ENCODE results near the gene MCAM.
A peak's percentile ranks its signal among the peaks of the same experiment; 100 is the strongest.

Gene MCAM

DNA sequence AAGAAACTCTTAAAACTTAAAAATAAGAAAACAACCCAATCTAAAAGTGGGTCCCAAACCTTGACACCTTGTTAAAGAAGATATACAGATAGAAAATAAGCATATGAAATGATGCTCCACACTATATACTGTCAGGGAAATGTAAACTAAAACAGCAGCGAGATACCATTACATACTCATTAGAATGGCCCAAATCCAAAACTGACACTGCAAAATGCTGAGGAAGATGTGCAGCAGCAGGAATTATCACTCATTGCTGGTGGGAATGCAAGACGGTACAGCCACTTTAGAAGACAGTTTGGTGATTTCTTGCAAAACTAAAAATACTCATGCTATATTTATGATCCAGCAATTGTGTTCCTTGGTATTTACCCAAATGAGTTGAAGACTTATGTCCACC lies 12.4 kb upstream of the MCAM start:
- no peak for DNase-seq (ENCODE audit: low spot score)

DNA sequence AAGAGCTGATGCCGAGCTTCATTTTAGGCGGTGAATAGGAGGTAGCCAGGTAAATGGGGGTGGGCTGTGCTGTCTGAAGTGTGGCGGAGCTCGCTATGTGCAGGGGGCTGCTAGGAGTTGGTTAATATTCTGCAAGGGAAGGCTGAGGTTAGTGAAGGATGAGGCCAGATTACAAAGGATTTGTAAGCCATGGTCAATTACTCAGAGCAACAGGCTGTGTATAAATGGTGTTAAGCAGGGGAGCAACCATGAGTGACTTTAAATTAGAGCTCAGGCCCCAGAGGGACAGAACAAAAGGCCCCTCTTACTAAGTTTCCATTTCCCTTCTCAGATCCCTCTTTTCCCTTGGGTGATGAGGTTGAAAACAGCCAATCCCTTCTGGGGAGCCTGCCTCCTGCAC lies 7.3 kb upstream of the MCAM start:
- DNase-seq (ENCODE audit: low spot score): no peak

DNA sequence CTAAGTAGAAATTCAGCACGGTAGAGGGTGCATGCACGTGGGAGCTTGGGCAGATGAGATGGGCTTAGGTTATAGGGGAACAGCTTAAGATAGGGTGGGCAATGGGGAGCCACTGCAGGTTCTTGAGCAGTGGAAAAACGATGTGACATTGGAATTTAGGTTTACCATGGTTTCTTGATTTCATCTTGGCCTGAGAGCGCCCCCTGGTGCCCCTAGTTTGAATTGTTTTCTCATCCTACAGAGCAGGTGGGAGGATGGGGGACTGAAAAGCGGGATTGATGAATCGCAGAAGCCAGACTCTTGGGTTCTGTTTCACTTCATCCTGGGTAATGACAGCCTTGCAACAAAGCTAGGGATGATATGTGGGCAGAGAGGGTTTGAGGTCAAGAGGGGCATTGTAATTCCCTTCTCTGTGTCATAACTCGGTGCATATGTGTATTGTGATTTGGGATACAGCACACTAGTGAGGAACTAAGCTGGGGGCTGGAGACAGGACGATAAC lies 6.7 kb upstream of the MCAM start:
- DNase-seq (ENCODE audit: low spot score): peak; percentile 70

DNA sequence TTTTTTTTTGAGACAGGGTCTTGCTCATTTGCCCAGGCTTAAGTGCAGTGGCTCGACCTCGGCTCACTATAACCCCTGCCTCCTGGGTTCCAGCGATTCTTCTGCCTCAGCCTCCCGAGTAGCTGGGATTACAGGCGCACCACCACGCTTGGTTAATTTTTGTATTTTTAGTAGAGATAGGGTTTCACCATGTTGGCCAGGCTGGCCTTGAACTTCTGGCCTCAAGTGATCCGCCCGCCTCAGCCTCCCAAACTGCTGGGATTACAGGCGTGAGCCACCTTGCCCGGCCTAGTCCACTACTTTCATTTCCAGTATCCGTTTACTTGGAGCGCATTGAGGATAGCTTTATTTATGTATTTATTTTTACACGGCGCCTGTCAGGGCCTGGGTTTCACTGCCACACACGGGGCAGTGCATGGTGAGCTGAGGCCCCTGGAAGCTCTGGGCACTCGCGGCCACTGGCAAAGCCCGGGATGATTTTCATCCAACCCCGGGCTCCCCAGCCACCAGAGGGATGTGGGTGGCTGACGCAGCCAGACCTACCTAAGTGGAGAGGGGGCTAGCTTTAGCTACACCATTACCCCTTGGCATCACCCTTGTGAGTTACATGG lies 6.1 kb upstream of the MCAM start:
- DNase-seq (ENCODE audit: low spot score): no peak

DNA sequence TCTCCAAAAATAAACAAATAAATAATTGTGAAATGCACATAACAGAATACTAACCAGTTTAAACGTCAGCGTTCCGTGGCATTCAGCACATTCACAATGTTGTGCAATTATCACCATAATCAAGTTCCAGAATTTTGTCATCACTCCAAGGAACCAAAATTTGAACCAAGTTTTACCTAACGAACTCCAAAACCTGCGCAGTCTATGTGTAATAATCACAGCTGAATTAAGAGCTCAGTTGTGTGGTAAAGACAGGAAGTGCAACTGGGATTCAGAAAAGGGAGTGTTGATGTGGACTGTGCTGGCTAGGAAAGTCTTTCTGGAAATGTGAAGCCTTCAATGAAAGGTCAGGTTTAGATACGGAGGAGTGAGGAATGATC lies 5.4 kb upstream of the MCAM start:
- no peak for DNase-seq (ENCODE audit: low spot score)

DNA sequence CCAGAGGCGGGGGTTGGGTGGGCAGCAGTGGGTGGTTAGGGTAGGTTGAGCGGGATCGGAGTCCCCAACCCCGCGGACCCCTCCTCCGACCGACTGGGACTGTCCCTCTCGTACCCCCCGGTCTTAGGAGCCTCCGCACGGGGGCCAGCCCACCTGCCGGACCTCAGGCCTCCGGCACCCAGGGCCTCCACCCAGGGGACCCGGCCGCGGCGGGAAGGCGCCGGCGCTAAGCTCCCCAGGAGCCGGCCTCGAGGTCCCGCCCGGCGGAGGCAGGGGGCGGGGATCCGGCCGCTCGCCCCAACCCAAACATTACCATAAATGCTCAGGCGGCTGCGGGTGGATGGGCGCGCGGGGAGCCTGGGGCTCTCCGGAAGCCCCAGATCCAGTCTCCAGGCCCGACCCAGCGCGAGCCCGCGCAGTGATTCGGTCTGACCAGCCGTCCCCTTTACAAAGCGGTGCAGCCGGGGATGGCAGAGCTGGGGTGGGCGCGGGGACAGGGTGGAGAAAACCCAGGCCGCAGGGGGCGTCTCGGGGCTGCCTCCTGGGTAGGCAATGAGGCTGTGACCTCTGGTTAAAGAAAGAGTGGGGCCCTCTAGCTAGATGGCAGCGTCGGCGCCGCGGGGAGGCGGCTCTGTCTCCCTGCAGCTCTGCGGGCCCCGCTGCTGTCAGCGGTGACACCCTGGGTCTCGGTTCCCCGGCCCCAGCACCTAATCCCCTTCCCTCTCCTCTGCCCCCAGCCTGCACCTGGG lies 4.0 kb upstream of the MCAM start:
- peak; percentile 62 for DNase-seq (ENCODE audit: low spot score)

DNA sequence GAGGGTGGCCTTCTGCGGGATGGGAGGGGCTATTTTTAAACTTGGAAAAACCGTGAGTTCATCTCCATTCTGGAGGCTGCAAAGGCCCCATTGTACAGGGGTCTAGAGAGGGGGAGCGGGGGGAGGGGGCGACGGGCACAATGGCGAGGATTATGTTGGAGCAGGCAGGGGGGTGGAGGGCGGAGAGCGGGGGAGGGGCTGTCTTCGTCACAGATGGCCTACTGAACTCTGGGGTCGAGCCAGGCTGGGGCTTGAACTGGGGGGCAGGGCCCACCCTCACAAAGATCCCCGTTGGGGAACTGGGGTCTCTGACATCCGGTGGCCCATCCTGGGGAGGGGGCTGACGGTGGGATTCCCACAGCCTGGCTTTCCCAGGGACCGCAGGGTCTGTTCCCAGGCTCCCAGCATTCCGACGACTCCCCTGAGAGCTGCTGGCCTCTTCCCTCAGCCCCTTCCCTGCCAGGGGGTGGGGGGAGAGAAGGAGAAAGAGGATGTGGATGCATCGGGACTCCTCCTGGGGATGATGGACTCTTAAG lies 3.4 kb upstream of the MCAM start:
- peak; percentile 87 for DNase-seq (ENCODE audit: low spot score)

DNA sequence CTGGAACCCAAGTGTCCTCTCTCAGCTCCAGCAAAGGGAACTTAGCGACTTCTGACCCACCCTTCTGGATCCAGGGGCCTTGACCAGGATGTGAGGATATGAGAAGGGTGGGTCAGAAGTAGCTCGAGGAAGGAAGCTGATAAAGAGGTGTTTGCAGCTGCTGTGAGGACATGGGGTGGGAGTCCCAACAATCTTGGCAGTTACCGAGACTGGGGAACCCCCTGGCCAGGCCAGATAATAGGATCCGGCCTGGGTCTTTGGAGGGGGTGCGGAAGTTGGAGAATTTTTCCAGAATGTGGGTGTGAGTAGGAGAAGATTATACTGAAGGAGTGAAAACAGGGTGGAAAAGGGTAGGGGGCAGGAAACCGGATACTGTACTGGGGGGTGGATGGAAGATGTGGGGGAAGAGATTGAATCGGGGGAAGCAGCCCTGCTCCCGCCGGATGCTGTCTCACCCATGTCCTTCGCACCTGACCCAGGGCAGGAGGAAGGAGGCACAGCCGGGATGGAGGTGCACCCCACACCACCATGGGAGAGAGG lies 2.8 kb upstream of the MCAM start:
- DNase-seq (ENCODE audit: low spot score): peak; percentile 35

DNA sequence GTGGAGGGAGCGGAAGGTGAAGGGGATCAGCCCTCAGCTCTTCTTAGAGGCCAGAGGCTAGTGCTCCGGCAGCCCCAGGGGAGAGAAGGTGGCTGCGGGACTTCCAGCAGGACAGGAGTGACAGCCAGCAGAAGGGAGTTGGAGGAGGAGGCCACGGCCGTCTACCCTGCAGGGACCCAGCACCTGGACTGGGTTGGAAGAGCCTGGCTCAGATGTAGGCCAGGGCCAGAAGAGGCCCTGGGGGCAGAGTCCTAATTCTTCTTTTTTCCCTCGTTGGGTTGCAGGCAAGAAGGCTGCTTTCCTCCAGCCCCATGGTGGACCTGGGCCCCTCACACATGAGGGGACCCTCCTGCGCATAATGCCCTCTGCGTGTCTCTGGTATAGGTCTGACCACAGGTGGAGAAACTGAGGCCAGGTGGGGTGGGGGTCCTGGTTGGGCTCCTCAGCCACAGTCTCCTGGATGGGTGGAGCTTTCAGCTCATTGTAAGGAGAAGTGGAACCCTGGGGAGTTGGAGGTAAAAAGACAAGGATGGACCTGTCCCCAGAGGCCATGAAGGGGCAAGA lies 2.3 kb upstream of the MCAM start:
- no peak for DNase-seq (ENCODE audit: low spot score)

DNA sequence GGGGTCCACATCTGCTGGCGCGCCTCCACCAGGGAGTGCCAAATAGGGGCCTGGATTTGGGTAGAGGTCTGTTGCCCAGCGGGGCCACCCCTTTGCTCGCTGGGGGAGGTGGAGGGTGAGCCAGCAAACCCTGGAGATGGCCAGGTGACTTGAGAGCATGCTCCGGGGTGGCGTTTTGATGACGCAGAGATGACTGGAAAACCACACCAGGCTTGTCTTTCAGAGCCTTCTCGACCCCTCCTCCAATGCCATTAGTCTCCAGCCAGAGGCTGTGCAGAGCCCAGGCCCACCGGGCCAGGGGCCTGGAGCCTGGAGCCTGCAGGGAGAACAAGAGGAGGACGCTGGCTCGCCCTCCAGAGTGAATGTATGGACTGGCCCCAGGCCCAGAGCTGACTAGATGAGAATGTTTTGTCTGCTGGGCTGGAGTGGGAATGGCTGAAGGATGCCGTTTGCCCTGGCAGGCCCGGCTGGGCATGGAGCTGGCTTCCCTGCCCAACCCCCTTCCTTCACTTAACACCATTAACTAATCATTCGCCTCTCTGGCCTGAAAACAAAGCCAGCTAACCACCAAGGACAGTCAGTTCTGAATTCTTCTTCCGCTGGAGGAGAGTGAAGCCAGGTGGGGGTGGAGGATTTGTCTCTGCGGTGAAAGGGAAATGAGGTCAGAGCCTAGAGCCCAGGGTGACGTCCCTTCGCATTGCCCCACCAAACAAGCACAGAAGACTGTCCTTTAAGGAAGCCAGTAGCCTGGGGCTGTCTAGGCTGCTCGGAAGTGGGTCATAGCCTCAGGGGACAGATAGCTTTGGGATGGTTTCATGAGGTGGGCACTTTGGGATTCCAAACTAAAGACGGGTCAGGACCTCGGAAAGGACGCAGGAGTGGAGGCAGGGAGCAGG lies 1.6 kb upstream of the MCAM start:
- peak; percentile 50 for DNase-seq (ENCODE audit: low spot score)

DNA sequence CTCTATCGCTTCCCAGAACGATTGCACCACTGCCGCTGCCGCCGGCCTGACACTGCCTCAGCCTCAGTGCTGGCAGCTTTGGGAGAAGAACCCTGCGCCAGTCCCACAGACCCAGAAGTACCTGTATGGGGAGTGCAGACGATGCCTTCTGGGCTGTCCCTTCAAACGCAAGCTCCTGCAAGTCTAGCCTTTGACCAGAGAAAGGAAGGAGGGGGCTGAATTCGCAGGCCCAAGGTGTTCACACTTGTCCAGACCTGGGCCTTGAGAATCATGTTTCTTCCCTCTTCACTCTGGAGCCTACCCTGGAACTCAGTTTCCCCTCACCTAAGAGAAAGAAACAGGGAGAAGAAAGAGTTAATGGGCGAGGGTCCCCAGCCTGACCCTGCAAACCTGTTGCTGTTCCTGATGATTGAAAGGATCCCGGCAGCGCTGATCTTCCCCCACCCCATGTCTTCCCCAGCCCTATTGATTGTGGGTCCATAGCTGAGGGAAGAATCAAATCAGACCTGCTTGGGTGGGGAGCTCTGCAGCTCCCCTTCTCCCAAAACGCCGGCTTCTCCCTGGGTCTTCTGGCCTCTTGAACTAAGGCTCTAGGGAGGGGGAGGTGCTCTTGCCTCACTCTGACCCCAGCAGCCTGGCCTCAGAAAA lies 786 bp upstream of the MCAM start:
- DNase-seq (ENCODE audit: low spot score): peak; percentile 38

DNA sequence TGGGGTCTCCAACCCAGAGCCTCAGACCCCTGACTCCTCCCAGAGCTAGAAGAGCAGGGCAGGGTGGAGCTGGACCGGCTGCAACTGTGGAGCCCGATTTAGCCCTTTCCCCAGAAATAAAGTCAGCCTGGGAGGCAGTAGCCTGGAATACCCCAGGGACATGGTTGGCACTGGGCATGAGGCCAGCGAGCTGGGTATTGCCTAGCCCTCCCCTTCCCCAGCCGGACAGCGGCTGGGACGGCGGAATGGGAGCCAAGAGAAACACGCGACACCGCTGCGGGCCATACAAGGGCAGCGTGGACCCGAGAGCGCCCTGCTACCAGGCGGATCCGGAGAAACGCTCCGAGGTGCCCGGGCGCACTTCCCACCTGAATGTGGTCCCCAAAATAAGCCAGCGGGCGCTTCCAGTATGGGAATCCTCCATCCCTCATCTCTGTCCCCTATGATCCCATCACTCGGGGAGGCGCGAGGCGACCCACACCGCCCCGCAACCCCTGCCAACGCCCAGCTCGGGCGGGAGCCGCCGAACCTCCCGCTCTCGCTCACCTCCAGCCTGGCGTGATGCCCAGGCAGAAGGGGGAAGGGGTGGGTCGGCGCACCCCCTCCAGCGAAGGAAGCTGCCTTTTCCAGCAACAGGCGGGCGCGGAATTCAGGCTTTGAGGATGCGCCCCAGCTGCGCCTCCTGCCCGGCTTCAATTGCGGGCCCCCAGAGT lies 758 bp downstream of the MCAM start:
- peak; percentile 90 for DNase-seq (ENCODE audit: low spot score)

DNA sequence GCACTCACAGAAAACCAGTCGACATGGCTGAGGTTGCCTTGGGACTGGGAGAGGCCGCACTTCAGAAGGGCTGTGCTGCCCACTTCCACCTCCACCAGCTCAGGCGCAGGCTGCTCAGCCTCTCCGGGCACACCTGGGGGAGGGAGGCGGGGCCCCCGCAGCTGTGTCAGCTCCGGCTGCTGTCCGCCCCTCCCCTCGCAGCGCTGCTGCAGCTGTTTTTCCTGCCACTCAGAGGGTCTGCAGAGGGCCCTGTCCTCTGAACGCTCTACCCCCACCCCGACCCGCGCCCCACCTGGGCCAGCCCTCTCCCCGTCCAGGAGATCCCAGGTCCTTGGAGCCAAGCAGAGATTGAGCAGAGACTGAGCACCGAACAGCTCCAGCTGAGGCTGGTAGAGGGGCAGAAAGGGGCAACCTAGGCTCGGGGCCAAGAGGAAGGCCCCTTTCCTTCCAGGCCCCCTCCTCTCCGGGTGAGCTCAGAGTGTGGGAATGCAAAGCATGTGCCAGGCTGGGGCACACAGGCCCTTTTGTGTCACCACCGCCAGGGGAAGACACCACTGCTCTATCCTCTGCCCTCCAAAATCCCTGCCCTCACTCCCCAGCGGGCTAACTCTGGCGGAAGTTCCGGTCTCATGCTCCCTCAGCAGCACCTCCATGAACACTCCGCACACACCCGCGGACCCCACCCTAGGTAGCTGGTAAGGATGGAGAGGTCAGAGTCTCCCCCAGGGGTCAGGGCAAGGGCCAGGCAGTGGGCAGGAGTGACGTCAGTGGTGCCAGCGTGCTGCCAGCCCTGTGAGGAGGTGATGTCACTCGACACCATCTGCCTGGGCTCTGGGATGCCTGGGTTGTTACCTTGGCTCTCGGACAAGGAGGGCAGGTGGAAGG lies 1.6 kb downstream of the MCAM start:
- DNase-seq (ENCODE audit: low spot score): peak; percentile 84

DNA sequence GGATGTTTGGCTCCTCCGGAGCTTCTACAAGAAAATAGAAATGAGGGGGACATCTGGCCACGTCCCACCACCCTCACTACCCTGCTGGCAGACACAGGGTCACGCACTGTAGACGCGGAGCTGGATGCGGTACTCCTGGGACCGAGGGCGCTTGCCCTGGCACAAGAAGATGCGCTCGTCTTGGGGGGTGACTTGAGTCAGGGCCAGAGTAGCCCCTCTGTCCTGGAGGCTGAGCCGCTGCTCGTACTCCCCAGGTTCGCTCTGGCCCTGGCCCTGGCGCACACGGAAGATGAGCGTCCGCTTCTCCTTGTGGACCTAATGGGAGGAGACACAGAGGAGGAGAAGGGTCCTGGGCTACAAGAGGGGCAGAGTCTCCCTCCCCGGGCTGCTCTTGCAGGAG lies 2.2 kb downstream of the MCAM start:
- DNase-seq (ENCODE audit: low spot score): no peak

DNA sequence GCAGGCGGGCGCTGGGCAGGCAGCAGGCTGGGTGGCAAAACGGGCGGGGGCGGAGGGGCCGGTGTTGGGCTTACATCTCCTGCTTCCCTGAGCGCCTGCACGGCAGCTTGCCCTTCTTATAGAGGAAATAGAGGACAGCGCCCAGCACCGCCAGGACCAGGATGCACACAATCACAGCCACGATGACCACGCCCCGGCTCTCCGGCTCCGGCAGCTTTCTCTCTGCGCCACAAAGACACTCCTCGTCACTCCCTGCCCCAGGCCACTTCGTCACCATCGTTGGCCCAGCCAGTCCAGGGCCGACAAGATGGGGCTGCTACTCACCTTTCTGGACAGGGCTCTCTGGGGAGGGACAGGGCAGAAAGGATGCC lies 6.3 kb downstream of the MCAM start:
- no peak for DNase-seq (ENCODE audit: low spot score)

DNA sequence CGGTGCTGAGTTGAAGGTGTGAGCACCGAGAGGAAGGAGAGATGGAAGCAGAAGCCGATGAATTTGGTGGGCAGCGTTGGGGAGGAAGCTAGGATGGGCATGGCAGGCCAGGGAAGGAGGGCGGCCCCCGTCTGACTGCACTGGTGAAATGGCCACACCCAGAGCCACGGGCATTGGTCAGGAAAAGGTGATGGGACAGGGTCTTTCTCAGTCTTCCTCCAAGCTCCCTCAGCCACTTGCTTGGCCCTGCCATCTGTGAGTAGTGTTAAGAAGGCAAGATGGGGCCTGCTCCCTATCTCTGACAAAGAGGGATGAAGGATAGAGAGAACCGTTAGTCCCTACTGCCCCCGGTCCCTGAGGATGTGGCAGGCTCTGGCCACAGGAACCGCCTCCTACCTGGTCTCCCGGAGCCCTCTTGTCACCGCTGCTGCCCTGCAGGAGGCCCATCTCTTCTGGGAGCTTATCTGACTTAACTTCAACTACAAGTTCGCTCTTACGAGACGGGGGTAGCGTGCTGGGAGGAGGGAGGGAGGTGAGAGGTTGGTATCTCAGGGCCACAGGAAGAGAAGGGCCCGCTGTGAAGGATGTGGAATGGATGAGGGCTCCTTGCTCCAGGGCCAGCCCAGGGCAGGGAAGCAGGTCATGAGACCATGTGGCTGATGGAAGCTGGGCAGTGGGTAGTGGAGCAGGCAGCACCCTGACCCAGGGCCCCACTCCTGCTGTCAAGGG lies 6.8 kb downstream of the MCAM start:
- DNase-seq (ENCODE audit: low spot score): no peak

DNA sequence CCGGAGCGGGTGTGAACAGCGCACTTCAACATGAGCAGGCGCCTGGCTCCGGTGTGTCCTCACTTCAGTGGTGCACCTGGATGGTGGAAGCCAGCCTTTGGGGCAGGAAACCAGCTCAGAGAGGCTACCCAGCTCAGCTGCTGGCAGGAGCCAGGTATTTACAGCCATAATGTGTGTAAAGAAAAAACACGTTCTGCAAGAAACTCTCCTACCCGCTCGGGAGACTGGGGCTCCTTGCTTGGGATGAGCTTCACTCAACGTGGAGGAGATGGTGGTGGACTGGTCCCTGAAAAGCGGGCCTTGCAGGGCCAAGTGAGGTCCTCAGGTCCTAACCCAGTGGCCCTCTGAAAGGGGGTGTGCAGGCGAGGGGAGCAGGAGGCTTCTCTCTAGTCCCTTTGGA lies 7.5 kb downstream of the MCAM start:
- no peak for DNase-seq (ENCODE audit: low spot score)

DNA sequence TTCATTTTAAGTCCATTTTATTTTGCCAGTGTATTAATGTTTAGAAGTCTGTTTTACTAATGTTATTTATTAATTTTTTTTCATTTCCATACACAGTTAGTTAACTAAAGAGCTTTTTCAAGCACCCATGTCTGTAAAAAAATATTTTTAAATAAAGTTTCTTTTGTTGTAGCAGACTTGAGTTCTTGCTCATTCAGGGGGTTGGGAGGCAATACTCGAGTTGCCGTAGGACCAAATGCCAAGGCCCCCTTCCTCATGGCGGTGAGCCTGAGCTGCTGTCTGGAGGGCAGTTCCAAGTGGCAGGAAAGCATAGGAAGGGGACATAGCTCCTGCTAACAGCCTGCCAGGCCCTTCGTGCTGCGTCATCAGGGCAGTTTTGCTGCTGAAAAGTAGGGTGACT lies 9.0 kb downstream of the MCAM start:
- DNase-seq (ENCODE audit: low spot score): no peak

DNA sequence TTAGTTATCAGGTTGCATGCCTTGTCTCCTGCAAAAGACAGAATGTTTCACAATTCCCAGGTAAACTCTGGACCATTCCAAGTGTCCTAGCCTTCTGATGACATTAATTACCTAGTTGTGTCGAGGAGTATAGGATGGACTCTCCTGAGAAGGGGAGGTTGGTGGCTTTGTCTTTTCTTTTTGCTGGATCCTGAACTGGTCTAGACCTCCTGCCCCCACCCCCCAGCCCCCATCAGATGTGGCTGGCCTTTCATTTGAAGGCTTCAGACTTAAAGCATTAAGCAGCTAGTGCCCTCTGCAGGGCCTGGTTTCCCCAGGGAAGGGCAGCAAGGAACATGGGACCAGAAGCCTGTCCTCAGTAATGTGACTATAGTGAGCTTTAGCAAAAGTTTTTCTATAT lies 9.7 kb downstream of the MCAM start:
- DNase-seq (ENCODE audit: low spot score): no peak
